K562 (cell line): ENCODE results near the gene KCNH2. TPM values are rescaled to one million over a fixed set of nuclear protein-coding genes. Genes with fewer than 3 reads are reported as not detected.

ENCODE experiments used
- ATF4 ChIP-seq: fragments of 450-650 bp; formaldehyde crosslinking; IDR thresholded peaks from 2 replicates; pipeline ENCODE4 v1.4.0; 2022; ENCODE audit warnings: mild to moderate bottlenecking, moderate library complexity
- CBFA2T2 ChIP-seq: fragments of 450-650 bp; conservative IDR thresholded peaks from 2 replicates; pipeline ENCODE4 v1.6.1; 2017; ENCODE audit warnings: mild to moderate bottlenecking
- CBFA2T3 ChIP-seq: fragments of 450-650 bp; IDR thresholded peaks from 2 replicates; pipeline ENCODE4 v1.6.1; 2017
- FOSL1 ChIP-seq: fragments of 200-800 bp; sonication (Bioruptor generic); conservative IDR thresholded peaks from 2 replicates; pipeline ENCODE4 v1.6.1; 2016; ENCODE audit warnings: missing genetic modification characterization, missing compliant biosample characterization
- FOXA3 ChIP-seq, 2 experiments: fragments of 450-650 bp in 1 of 2; sonication (generic) in 1 of 2; formaldehyde crosslinking; IDR thresholded peaks in 1 of 2; conservative IDR thresholded peaks in 1 of 2; 2 replicates each; pipeline versions ENCODE4 v1.4.0 to v1.8.0; 2020 to 2022; ENCODE audit warnings: mild to moderate bottlenecking in 2 of 2, missing genetic modification reagents in 1 of 2
- FOXK1 ChIP-seq: sonication (generic); formaldehyde crosslinking; IDR thresholded peaks from 2 replicates; pipeline ENCODE4 v1.8.0; 2022; ENCODE audit warnings: missing genetic modification reagents, mild to moderate bottlenecking, borderline replicate concordance
- KAT8 ChIP-seq: fragments of 450-650 bp; IDR thresholded peaks from 2 replicates; pipeline ENCODE4 v1.6.1; 2016; ENCODE audit warnings: low read depth, mild to moderate bottlenecking
- MED1 ChIP-seq: sonication (generic); formaldehyde crosslinking; IDR thresholded peaks from 2 replicates; pipeline ENCODE4 v1.8.1; 2023; ENCODE audit warnings: missing genetic modification reagents, borderline replicate concordance
- MITF ChIP-seq: IDR thresholded peaks from 2 replicates; pipeline ENCODE4 v1.6.1; 2014; ENCODE audit warnings: antibody characterized with exemption
- NCOR1 ChIP-seq: fragments of 450-650 bp; IDR thresholded peaks from 2 replicates; pipeline ENCODE4 v1.6.1; 2016; ENCODE audit warnings: mild to moderate bottlenecking, moderate library complexity
- NEUROD1 ChIP-seq: fragments of 150-350 bp; IDR thresholded peaks from 2 replicates; pipeline ENCODE4 v1.6.1; 2014; ENCODE audit warnings: borderline replicate concordance, low read length, low read depth; ENCODE audit not compliant: partially characterized antibody
- NONO ChIP-seq, 2 experiments: fragments of 200-400 bp in 1 of 2; fragments of 450-650 bp in 1 of 2; formaldehyde crosslinking in 1 of 2; IDR thresholded peaks; 2 replicates each; pipeline ENCODE4 v1.6.1; 2017; ENCODE audit warnings: low read depth in 2 of 2, mild to moderate bottlenecking in 2 of 2, moderate library complexity in 2 of 2, low read length in 1 of 2
- NR2F6 ChIP-seq: fragments of 450-650 bp; formaldehyde crosslinking; IDR thresholded peaks from 2 replicates; pipeline ENCODE4 v1.4.0; 2020; ENCODE audit warnings: mild to moderate bottlenecking
- NR4A1 ChIP-seq, 2 experiments: fragments of 250-450 bp in 1 of 2; fragments of 450-650 bp in 1 of 2; sonication (Bioruptor Pico) in 1 of 2; IDR thresholded peaks; 2 replicates each; pipeline versions ENCODE4 v1.4.0 to v1.6.1; 2016 to 2020; ENCODE audit warnings: mild to moderate bottlenecking in 2 of 2, missing compliant biosample characterization in 1 of 2, missing genetic modification characterization in 1 of 2, moderate library complexity in 1 of 2
- POLR2AphosphoS5 ChIP-seq: IDR thresholded peaks from 2 replicates; pipeline ENCODE4 v1.6.1; 2011; ENCODE audit warnings: mild to moderate bottlenecking, low read depth, low read length, moderate library complexity; ENCODE audit not compliant: control insufficient read depth, insufficient read depth
- PRMT5 ChIP-seq: sonication (generic); formaldehyde crosslinking; IDR thresholded peaks from 2 replicates; pipeline ENCODE4 v1.5.0; 2020; ENCODE audit warnings: missing genetic modification reagents
- RBM17 ChIP-seq: fragments of 200-400 bp; formaldehyde crosslinking; IDR thresholded peaks from 2 replicates; pipeline ENCODE4 v1.6.1; 2017; ENCODE audit warnings: low read depth, mild to moderate bottlenecking, low read length, borderline replicate concordance
- RCOR1 ChIP-seq, 2 experiments: IDR thresholded peaks; 2 replicates each; pipeline ENCODE4 v1.6.1; 2012; ENCODE audit warnings: low read depth in 2 of 2, low read length in 2 of 2, borderline replicate concordance in 1 of 2, improper control_type of control experiment in 1 of 2
- SAP30 ChIP-seq: fragments of 200-600 bp; sonication (generic); IDR thresholded peaks from 2 replicates; pipeline ENCODE4 v1.6.1; 2012; ENCODE audit warnings: borderline replicate concordance, low read depth, mild to moderate bottlenecking, moderate library complexity, low read length, control low read depth, inconsistent platforms; ENCODE audit not compliant: insufficient read depth, poor library complexity, severe bottlenecking
- SETDB1 ChIP-seq: IDR thresholded peaks from one replicate; pipeline ENCODE4 v1.6.1; 2012; ENCODE audit warnings: low read length, control low read depth, inconsistent platforms
- SPI1 ChIP-seq: IDR thresholded peaks from 2 replicates; pipeline ENCODE4 v1.6.1; 2011; ENCODE audit warnings: low read depth, low read length, control low read depth, borderline replicate concordance
- SREBF1 ChIP-seq: fragments of 150-350 bp; IDR thresholded peaks from 2 replicates; pipeline ENCODE4 v1.6.1; 2014; ENCODE audit warnings: antibody characterized with exemption, low read depth, low read length, borderline replicate concordance
- TCFL5 ChIP-seq: fragments of 250-450 bp; sonication (Bioruptor Pico); conservative IDR thresholded peaks from 2 replicates; pipeline ENCODE4 v1.6.1; 2021; ENCODE audit warnings: mild to moderate bottlenecking, moderate library complexity, matching md5 sums
- ZNF140 ChIP-seq: fragments of 250-450 bp; sonication (Bioruptor Pico); IDR thresholded peaks from 2 replicates; pipeline ENCODE4 v1.8.0; 2021; ENCODE audit warnings: moderate library complexity, mild to moderate bottlenecking, inconsistent platforms
- ZNF282 ChIP-seq: sonication (generic); formaldehyde crosslinking; IDR thresholded peaks from 2 replicates; pipeline ENCODE4 v1.8.1; 2023; ENCODE audit warnings: missing genetic modification reagents
- ZNF79 ChIP-seq: fragments of 250-450 bp; sonication (Bioruptor Pico); IDR thresholded peaks from 2 replicates; pipeline ENCODE4 v1.4.0; 2020; ENCODE audit warnings: low read depth, mild to moderate bottlenecking, moderate library complexity
- polyA plus RNA-seq, 8 experiments: library from polyadenylated mRNA; depleted of rRNA in 4 of 8; stranded (reverse) in 5 of 8; unstranded in 3 of 8; fragments of >200 nt; fragmentation: Nextera tagmentation in 2 of 8; fragmentation: Illumina TruSeq in 1 of 8; extraction: Ambion mirVana in 2 of 8; extraction: Trizol in 1 of 8; gene quantifications; 2 replicates each; pipeline versions ENCODE4 v1.2.1 to v1.2.3, GENCODE V29; 2011 to 2014; ENCODE audit warnings: inconsistent platforms in 1 of 8, missing spikeins in 1 of 8
- total RNA-seq, 7 experiments: library from RNA; depleted of rRNA in 6 of 7; stranded (reverse); fragments of >200 nt in 6 of 7; fragmentation: Illumina TruSeq in 2 of 7; extraction: Trizol in 2 of 7; gene quantifications; 2 replicates each; pipeline versions ENCODE4 v1.2.1 to v1.2.3, GENCODE V29; 2011 to 2021; ENCODE audit warnings: low replicate concordance in 1 of 7

KCNH2 gene
- total and polyA plus RNA-seq, 9 of the 15 experiments (the other 6 are each of a cell fraction or from before 2014, with no cell fraction given) = 18.1 to 368 (median 218) TPM

- TF ChIP-seq NONO (IDR thresholded peaks at IDR 0.05; ENCODE audit: low read depth in 2 of 2, low read length in 1 of 2) = no peak
- no peak for TF ChIP-seq POLR2AphosphoS5
- TF ChIP-seq NCOR1 = no peak
- peak; percentile 27; the same call in 1 of the 2 replicates for TF ChIP-seq ATF4 (CRISPR knock-in tag)
- peak in 1 of 2 experiments; percentile 4; a peak in 1 of 4 replicates for TF ChIP-seq RCOR1 (IDR thresholded peaks at IDR 0.05; ENCODE audit: borderline replicate concordance in 1 of 2, low read depth in 2 of 2, low read length in 2 of 2)
- TF ChIP-seq RBM17 = no peak
- TF ChIP-seq ZNF79 (CRISPR knock-in tag) = no peak
- TF ChIP-seq PRMT5 (CRISPR knock-in tag) = no peak
- TF ChIP-seq FOSL1 (tag) = 0 out of 2 replicates have a peak, but pooled peaks have one; percentile 26
- TF ChIP-seq SETDB1 = no peak
- TF ChIP-seq SAP30 = no peak
- no peak for TF ChIP-seq SPI1
- TF ChIP-seq NR2F6 = no peak
- TF ChIP-seq ZNF282 (CRISPR knock-in tag) = no peak
- no peak for TF ChIP-seq KAT8
- peak; percentile 38 for TF ChIP-seq NEUROD1
- TF ChIP-seq NR4A1 (CRISPR knock-in tag; IDR thresholded peaks at IDR 0.05) = peak; percentile 23; the same call in 1 of the 2 replicates
- no peak; the same call in 1 of the 2 replicates for TF ChIP-seq NR4A1 (tag; IDR thresholded peaks at IDR 0.05)
- TF ChIP-seq CBFA2T2 = no peak
- TF ChIP-seq MED1 (CRISPR knock-in tag) = no peak
- peak; percentile 27; the same call in 1 of the 2 replicates for TF ChIP-seq CBFA2T3
- no peak for TF ChIP-seq FOXK1 (CRISPR knock-in tag)
- no peak for TF ChIP-seq TCFL5
- 0 out of 2 replicates have a peak, but pooled peaks have one; percentile 30 for TF ChIP-seq SREBF1
- no peak for TF ChIP-seq FOXA3 (CRISPR knock-in tag; conservative IDR thresholded peaks at IDR 0.05 in 1 of 2, IDR thresholded peaks at IDR 0.05 in 1 of 2)
- no peak for TF ChIP-seq MITF
- TF ChIP-seq ZNF140 (CRISPR knock-in tag) = no peak
Observed at GRCh38 chr7:150962553-150963399, 15.3 kb downstream of the KCNH2 start (continued).
